Mammary epithelial cell (primary cell): ENCODE data around the gene CALML3.
"Not testable (repeated sequence)": the region's sequence is repeated elsewhere in the genome, so short reads cannot be mapped to it uniquely, and the experiment has no call there.

Experiments
- CTCF ChIP-seq, 2 donors: IDR thresholded peaks in 1 of 2; conservative IDR thresholded peaks in 1 of 2; 2 replicates each; pipeline ENCODE4 v1.5.1; 2011 to 2012; ENCODE audit warnings: inconsistent platforms in 2 of 2, low read length in 2 of 2, mild to moderate bottlenecking in 2 of 2, control low read depth in 1 of 2, low read depth in 1 of 2; ENCODE audit not compliant: insufficient read depth in 1 of 2; ENCODE audit errors: extremely low read depth in 1 of 2
- EZH2 ChIP-seq: IDR thresholded peaks from 2 replicates; pipeline ENCODE4 v1.6.1; 2012; ENCODE audit warnings: low read length, inconsistent platforms, borderline replicate concordance

GRCh38 chr10:5475974-5476807 is 48.6 kb upstream of the CALML3 start:
- not testable (repeated sequence) for TF ChIP-seq EZH2; CTCF (conservative IDR thresholded peaks at IDR 0.05 in 1 of 2, IDR thresholded peaks at IDR 0.05 in 1 of 2; ENCODE audit: extremely low read depth in 1 of 2, insufficient read depth in 1 of 2, low read depth in 1 of 2, low read length in 2 of 2)
